ENCODE data around the gene GID8.
A peak's percentile ranks its signal among the peaks of the same experiment; 100 is the strongest.

The GID8 gene

DNA sequence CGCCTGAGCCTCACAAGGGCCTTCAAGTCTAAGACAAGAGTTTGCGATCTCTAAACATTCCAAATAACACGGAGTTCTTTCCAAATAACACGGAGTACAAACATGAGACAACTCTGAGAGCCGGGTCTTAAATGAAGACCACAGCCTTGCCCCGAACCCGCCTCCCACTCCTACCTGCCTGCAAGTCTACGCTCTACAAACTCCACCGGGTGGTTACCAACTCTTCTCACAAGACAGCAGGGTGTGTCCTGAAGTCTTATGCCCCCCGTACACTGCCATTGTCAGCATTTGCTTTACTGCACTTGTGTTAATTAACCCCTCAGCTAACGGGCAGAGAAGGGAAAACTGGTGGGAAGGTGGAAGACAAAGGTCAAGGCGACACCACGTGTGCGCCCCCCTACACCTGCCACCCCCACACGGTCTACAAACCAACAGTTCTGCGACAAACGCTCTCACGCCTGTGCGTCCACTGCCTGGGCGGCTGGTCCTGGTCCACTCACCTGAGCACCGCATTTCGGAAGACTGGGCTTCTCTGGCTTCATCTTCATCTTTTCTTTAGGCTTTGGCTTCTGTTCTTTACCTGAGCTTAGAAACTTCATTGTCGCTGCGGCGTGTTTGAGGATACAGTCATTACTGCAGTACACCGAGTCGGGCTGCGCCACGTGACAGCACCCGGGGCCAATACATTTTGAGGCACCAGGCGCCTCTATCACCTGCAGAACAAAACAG lies 31.1 kb upstream of the GID8 start:
- TF ChIP-seq, protein P1, sequence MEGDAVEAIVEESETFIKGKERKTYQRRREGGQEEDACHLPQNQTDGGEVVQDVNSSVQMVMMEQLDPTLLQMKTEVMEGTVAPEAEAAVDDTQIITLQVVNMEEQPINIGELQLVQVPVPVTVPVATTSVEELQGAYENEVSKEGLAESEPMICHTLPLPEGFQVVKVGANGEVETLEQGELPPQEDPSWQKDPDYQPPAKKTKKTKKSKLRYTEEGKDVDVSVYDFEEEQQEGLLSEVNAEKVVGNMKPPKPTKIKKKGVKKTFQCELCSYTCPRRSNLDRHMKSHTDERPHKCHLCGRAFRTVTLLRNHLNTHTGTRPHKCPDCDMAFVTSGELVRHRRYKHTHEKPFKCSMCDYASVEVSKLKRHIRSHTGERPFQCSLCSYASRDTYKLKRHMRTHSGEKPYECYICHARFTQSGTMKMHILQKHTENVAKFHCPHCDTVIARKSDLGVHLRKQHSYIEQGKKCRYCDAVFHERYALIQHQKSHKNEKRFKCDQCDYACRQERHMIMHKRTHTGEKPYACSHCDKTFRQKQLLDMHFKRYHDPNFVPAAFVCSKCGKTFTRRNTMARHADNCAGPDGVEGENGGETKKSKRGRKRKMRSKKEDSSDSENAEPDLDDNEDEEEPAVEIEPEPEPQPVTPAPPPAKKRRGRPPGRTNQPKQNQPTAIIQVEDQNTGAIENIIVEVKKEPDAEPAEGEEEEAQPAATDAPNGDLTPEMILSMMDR (IDR thresholded peaks at IDR 0.05; ENCODE audit: insufficient read depth, low read length, poor library complexity, severe bottlenecking) = no peak
- TF ChIP-seq EZH2phosphoT487 (conservative IDR thresholded peaks at IDR 0.05; ENCODE audit: low read length) = no peak
- H3F3A ChIP-seq (ENCODE audit: insufficient read depth) = peaks cover 1% of the 10 kb centered on the region; the same call in 1 of the 2 replicates
- H2AFZ ChIP-seq (ENCODE audit: low read depth, low read length, severe bottlenecking) = no peak overlapping the region
- no peaks in the 10 kb centered on the region for H3K9me2 ChIP-seq (replicated peaks; ENCODE audit: insufficient read depth, low read length)
- peaks cover 19% of the 10 kb centered on the region; the same call in 1 of the 2 replicates for H3K36me3 ChIP-seq (ENCODE audit: low read length)
- no peak overlapping the region for H3K9ac ChIP-seq (ENCODE audit: low read length)
- peaks cover 32% of the 10 kb centered on the region for H3K79me2 ChIP-seq (ENCODE audit: insufficient read depth, low read length)
- H3K4me2 ChIP-seq (ENCODE audit: low read depth, low read length, poor library complexity, severe bottlenecking) = no peak overlapping the region
- no peak overlapping the region for H3K27ac ChIP-seq (ENCODE audit: low read depth, low read length)
- no peaks in the 10 kb centered on the region; the same call in 1 of the 2 replicates for H4K20me1 ChIP-seq (ENCODE audit: low read depth, low read length)
- no peak overlapping the region for H3K4me3 ChIP-seq (ENCODE audit: insufficient read depth, low read length, poor library complexity, severe bottlenecking)
- no peaks in the 10 kb centered on the region for H3K9me3 ChIP-seq (ENCODE audit: insufficient read depth, low read length)
- H3K27me3 ChIP-seq (ENCODE audit: low read length) = no peaks in the 10 kb centered on the region

GRCh38 chr20:62907384-62908317 lies 30.3 kb upstream of the GID8 start:
- Histone ChIP-seq H3K79me2 (ENCODE audit: insufficient read depth, low read length) (peaks cover 40% of the 10 kb centered on the region), H3K27ac (ENCODE audit: low read depth, low read length) (no peak overlapping the region)

GRCh38 chr20:62908971-62909791 lies 28.8 kb upstream of the GID8 start:
- no peaks in the 10 kb centered on the region for H3K27me3 ChIP-seq (ENCODE audit: low read length)
- H3K27ac ChIP-seq (ENCODE audit: low read depth, low read length) = no peak overlapping the region
- no peaks in the 10 kb centered on the region for H3K9me2 ChIP-seq (replicated peaks; ENCODE audit: insufficient read depth, low read length)
- no peak overlapping the region for H3K9ac ChIP-seq (ENCODE audit: low read length)
- TF ChIP-seq, protein P1 (IDR thresholded peaks at IDR 0.05; ENCODE audit: insufficient read depth, low read length, poor library complexity, severe bottlenecking) = no peak
- TF ChIP-seq EZH2phosphoT487 (conservative IDR thresholded peaks at IDR 0.05; ENCODE audit: low read length) = no peak
- no peak overlapping the region for H2AFZ ChIP-seq (ENCODE audit: low read depth, low read length, severe bottlenecking)
- no peaks in the 10 kb centered on the region for H3F3A ChIP-seq (ENCODE audit: insufficient read depth)
- no peak overlapping the region for H3K4me2 ChIP-seq (ENCODE audit: low read depth, low read length, poor library complexity, severe bottlenecking)
- H3K36me3 ChIP-seq (ENCODE audit: low read length) = peaks cover 27% of the 10 kb centered on the region; the same call in 1 of the 2 replicates
- no peaks in the 10 kb centered on the region for H3K9me3 ChIP-seq (ENCODE audit: insufficient read depth, low read length)
- H4K20me1 ChIP-seq (ENCODE audit: low read depth, low read length) = peaks cover 13% of the 10 kb centered on the region
- peaks cover 54% of the 10 kb centered on the region for H3K79me2 ChIP-seq (ENCODE audit: insufficient read depth, low read length)
- H3K4me3 ChIP-seq (ENCODE audit: insufficient read depth, low read length, poor library complexity, severe bottlenecking) = no peak overlapping the region

More at GRCh38 chr20:62907384-62908317, 30.3 kb upstream of the GID8 start:
- H3K9me2 ChIP-seq (replicated peaks; ENCODE audit: insufficient read depth, low read length) = no peaks in the 10 kb centered on the region
- TF ChIP-seq, protein P1 (IDR thresholded peaks at IDR 0.05; ENCODE audit: insufficient read depth, low read length, poor library complexity, severe bottlenecking) = peak; percentile 55
- no peak for TF ChIP-seq EZH2phosphoT487 (conservative IDR thresholded peaks at IDR 0.05; ENCODE audit: low read length)
- H2AFZ ChIP-seq (ENCODE audit: low read depth, low read length, severe bottlenecking) = no peak overlapping the region
- H4K20me1 ChIP-seq (ENCODE audit: low read depth, low read length) = no peaks in the 10 kb centered on the region; the same call in 1 of the 2 replicates
- H3K4me2 ChIP-seq (ENCODE audit: low read depth, low read length, poor library complexity, severe bottlenecking) = no peak overlapping the region
- H3K9me3 ChIP-seq (ENCODE audit: insufficient read depth, low read length) = no peaks in the 10 kb centered on the region
- no peak overlapping the region for H3K4me3 ChIP-seq (ENCODE audit: insufficient read depth, low read length, poor library complexity, severe bottlenecking)
- no peak overlapping the region for H3K9ac ChIP-seq (ENCODE audit: low read length)
- H3K27me3 ChIP-seq (ENCODE audit: low read length) = no peaks in the 10 kb centered on the region
- H3K36me3 ChIP-seq (ENCODE audit: low read length) = peaks cover 26% of the 10 kb centered on the region; the same call in 1 of the 2 replicates
- no peaks in the 10 kb centered on the region for H3F3A ChIP-seq (ENCODE audit: insufficient read depth)

All from SU-DHL-6 (cell line).